Fibroblast of villous mesenchyme (primary cell): Measurements from ENCODE around the gene PARP9. TPM values are rescaled to one million over a fixed set of nuclear protein-coding genes. Genes with fewer than 3 reads are reported as not detected.
"Not testable (repeated sequence)": the region's sequence is repeated elsewhere in the genome, so short reads cannot be mapped to it uniquely, and the experiment has no call there.

Source experiments
- DNase-seq: peaks from one replicate; pipeline ENCODE4 v3.0.0-alpha.2; 2010; ENCODE audit warnings: low read depth
- H3K4me3 ChIP-seq: 2 replicates; pipeline ENCODE4 v1.5.1; 2011; ENCODE audit warnings: low read depth, mild to moderate bottlenecking, low read length
- total RNA-seq: library from RNA; depleted of rRNA; stranded (reverse); fragments of >200 nt; gene quantifications from 2 replicates; pipeline ENCODE4 v1.2.3, GENCODE V29; 2012
- TF ChIP-seq, protein P1 (sequence below): IDR thresholded peaks from 2 replicates; pipeline ENCODE4 v1.5.1; 2012; ENCODE audit warnings: low read depth, mild to moderate bottlenecking, low read length; ENCODE audit not compliant: insufficient read depth

Gene PARP9
- total RNA-seq, 1 donor = 34.5 TPM

GRCh38 chr3:122577409-122578031 is 13.4 kb upstream of the PARP9 start, which contains the start of gene PARP15:
TSS of gene PARP15 (plus strand) at chr3:122577650. CDS start at chr3:122577668, 18 bp downstream.
- peak; percentile 25 for DNase-seq
- TF ChIP-seq, protein P1, sequence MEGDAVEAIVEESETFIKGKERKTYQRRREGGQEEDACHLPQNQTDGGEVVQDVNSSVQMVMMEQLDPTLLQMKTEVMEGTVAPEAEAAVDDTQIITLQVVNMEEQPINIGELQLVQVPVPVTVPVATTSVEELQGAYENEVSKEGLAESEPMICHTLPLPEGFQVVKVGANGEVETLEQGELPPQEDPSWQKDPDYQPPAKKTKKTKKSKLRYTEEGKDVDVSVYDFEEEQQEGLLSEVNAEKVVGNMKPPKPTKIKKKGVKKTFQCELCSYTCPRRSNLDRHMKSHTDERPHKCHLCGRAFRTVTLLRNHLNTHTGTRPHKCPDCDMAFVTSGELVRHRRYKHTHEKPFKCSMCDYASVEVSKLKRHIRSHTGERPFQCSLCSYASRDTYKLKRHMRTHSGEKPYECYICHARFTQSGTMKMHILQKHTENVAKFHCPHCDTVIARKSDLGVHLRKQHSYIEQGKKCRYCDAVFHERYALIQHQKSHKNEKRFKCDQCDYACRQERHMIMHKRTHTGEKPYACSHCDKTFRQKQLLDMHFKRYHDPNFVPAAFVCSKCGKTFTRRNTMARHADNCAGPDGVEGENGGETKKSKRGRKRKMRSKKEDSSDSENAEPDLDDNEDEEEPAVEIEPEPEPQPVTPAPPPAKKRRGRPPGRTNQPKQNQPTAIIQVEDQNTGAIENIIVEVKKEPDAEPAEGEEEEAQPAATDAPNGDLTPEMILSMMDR = no peak

GRCh38 chr3:122576174-122576940 is 12.3 kb upstream of the PARP9 start:
- DNase-seq = no peak
- no peak overlapping the region for H3K4me3 ChIP-seq
- TF ChIP-seq, protein P1 = no peak

More at GRCh38 chr3:122577409-122578031, 13.4 kb upstream of the PARP9 start, which contains the start of gene PARP15:
- peak within 1 kb of the TSS; percentile 55 for H3K4me3 ChIP-seq

DNA sequence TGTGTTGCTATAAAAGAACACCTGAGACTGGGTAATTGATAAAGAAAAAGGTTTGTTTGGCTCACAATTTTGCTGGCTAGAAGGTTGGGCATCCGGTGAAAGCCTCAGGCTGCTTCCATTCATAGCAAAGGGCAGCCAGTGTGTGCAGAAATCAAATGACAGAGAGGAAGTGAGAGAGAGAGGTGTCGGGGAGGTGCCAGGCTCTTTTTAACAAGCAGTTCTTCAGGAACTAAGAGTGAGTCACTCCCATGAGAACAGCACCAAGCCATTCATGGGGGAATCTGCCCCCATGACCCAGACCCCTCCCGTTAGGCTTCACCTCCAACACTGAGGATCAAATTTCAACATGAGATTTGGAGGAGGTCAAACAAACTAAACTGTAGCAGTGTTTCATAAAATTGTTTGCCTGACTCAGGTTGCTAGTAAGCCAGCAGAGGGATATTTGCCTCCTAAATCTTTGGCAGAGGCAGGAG is 8.9 kb upstream of the PARP9 start:
- TF ChIP-seq, protein P1 = no peak
- no peak overlapping the region for H3K4me3 ChIP-seq
- peak; percentile 75 for DNase-seq

GRCh38 chr3:122568755-122569154 is 4.7 kb upstream of the PARP9 start:
- DNase-seq = peak; percentile 11
- H3K4me3 ChIP-seq = no peak overlapping the region
- TF ChIP-seq, protein P1 = no peak

DNA sequence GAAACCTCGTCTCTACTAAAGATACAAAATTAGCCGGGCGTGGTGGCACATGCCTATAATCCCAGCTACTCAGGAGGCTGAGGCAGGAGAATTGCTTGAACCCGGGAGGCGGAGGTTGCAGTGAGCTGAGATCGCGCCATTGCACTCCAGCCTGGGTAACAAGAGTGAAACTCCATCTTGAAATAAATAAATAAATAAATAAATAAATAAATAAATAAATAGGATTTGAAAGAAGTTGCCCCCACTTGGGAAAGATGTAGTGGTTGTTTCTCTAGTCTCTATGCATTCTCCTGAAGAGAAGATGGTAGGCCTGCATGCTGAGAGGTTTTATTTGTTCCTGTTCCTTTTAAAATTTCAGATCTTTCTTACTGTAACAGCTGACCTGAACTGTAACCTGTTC is 4.0 kb upstream of the PARP9 start:
- DNase-seq, H3K4me3 ChIP-seq: not testable (repeated sequence)

- peak overlapping the region; percentile 87 for H3K4me3 ChIP-seq
- peak; percentile 30 for DNase-seq
- TF ChIP-seq, protein P1 = no peak
Observed at GRCh38 chr3:122563717-122564025, 429 bp downstream of the PARP9 start.

GRCh38 chr3:122562923-122563716 is 980 bp downstream of the PARP9 start:
- DNase-seq = peak; percentile 19
- H3K4me3 ChIP-seq = peak overlapping the region; percentile 87
- TF ChIP-seq, protein P1 = no peak
